HG02840 (cell line): ENCODE measurements around the gene TNRC6A.
"Not testable (repeated sequence)": the region's sequence is repeated elsewhere in the genome, so short reads cannot be mapped to it uniquely, and the experiment has no call there.

Experiments used
- ATAC-seq: cut with Tn5 transposase; IDR thresholded peaks from one replicate; pipeline ENCODE4 v1.9.1; 2021; ENCODE audit warnings: mild to moderate bottlenecking, moderate library complexity, moderate number of reproducible peaks; ENCODE audit not compliant: unreplicated experiment, low FRiP score

TNRC6A gene

GRCh38 chr16:24723663-24724062 lies 5.8 kb upstream of the TNRC6A start:
- ATAC-seq: no peak

DNA sequence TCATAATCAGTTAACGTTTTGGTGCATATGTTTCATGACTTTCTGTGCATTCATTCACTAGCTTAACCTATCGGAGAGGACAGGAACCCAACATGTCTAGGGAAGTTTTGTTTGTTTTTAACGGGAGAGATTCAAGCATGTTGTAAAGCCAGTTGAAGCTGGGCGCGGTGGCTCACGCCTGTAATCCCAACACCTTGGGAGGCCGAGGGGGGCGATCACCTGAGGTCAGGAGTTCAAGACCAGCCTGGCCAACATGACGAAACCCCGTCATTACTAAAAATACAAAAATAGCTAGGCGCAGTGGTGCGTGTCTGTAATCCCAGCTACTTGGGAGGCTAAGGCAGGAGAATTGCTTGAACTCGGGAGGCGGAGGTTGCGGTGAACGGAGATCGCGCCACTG lies 1.4 kb upstream of the TNRC6A start:
- ATAC-seq: no peak

- ATAC-seq: no peak
These were observed 584 bp upstream of the TNRC6A start for GRCh38 chr16:24728891-24729242.

GRCh38 chr16:24729951-24730815 lies 732 bp downstream of the TNRC6A start:
- ATAC-seq: peak; percentile 27

DNA sequence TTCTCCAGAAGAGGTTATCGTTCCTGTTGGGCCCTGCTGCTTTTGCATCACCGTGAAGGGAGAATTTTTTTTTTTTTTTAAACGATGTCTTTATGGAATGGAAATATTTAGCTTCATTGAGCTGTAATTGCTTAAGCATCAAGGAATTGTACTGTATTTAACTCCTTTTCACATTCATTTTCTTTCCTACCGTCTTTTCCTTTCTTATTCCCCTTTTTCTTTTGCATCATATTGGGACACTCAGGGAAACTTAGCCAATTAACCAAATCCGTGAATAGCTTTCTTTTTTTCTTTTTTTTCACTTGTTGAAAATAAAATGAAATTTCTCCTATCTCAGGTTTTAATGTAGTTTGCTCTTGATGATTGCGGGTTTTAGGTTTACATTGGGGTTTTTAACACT lies 1.5 kb downstream of the TNRC6A start:
- no peak for ATAC-seq

GRCh38 chr16:24731722-24732419 lies 2.4 kb downstream of the TNRC6A start:
- ATAC-seq: no peak

- ATAC-seq: no peak
These were observed 4.9 kb downstream of the TNRC6A start for GRCh38 chr16:24734382-24734781.

GRCh38 chr16:24736758-24737157 lies 7.3 kb downstream of the TNRC6A start:
- no peak for ATAC-seq

DNA sequence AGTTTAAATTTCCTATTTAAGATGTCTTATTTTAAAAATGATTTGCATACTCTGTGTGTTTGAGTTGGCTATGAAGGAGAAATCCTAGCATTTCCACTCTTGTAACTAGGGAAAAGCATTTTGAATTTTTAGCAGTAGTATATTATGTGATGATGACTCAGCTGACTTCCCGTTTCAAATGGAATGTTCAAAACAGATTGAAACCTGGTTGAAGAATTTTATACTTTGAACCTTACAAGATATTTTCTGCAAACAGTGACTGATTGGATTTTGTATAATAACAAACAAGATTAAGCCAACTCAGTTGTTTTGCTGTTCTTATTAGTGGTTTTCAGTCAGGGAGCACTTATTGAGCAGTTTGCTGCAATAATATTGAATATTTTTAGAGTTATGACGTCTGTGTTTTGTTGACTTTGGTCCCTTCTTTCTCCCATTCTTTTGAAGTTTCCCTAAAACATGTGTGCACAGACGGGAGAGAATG lies 8.0 kb downstream of the TNRC6A start:
- ATAC-seq: no peak

DNA sequence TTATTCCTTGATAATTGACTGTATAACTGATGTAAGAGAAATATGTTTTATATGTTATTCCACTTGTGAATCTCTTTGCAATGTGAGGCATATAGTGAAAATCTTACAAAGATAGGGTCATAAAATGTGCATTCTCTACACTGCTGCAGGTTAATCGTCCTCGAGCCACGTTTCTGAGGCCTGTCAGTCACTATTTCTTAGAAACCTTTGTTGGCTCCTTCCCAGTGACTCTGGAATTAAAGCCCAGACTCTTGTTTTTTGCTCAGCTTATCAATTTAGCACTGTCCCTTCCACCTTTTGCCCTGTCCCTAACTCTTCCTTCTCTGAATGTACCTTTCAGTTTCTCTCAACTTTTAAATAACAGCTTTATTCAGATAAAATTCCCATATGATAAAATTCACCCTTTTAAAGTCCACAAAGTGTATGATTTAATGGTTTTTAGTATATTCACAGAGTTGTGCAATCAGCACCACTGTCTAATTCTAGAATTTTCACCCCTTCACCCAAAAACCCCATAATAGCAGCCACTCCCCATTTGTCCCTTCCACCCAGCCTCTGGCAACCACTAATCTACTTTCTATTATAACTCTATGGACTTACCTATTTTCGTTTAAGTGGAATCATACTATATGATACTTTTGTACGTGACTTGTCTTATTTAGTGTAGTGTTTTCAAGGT lies 8.6 kb downstream of the TNRC6A start:
- no peak for ATAC-seq

DNA sequence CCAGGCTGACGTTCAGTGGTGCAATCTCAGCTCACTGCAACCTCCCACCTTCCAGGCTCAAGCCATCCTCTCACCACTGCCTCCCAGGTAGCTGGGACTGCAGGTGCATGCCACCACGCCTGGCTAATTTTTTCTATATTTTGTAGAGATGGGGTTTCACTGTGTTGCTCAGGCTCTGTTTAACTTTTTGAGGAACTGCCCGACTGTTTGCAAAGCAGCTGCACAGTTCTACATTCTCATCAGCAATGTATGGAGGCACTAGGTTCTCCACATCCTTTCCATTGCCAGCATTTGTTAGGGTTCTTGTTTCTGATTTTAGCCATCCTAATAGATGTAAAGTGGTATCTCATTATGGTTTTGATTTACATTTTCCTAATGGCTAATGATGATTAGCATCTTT lies 9.4 kb downstream of the TNRC6A start:
- ATAC-seq: no peak

- ATAC-seq: no peak
These were observed 12.4 kb downstream of the TNRC6A start for GRCh38 chr16:24741862-24742261.

DNA sequence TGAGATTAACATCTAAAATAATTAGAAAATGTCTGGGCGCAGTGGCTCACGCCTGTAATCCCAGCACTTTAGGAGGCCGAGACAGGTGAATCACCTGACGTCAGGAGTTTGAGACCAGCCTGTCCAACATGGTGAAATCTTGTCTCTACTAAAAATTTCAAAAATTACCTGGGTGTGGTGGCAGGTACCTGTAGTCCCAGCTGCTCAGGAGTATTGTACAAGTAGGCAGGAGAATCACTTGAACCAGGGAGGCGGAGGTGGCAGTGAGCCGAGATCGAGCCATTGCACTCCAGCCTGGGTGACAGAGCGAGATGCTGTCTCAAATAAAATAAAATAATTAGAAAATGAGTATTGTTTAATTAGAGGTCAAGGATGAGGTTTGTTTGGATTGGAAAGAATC lies 13.2 kb downstream of the TNRC6A start:
- not testable (repeated sequence) for ATAC-seq

GRCh38 chr16:24745391-24745790 lies 15.9 kb downstream of the TNRC6A start:
- ATAC-seq: no peak

DNA sequence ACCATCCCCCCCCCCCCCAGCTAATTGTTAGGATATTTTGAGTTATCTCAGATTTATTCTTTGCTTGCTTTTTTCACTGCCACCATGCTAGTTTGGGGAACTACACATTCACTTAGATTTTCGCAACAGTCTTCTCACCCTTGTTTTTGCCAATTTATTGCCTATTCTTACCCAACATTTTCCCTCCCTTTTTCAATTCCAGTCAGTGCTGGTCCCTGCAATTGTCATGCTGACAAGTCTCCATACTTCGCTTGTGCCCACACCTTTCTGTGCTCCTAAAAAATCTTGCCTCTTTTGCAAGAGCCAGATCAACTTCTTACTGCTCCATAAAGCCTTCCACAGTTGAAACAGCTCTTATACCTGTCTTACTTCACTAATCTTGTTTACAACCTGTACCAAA lies 16.3 kb downstream of the TNRC6A start:
- no peak for ATAC-seq

DNA sequence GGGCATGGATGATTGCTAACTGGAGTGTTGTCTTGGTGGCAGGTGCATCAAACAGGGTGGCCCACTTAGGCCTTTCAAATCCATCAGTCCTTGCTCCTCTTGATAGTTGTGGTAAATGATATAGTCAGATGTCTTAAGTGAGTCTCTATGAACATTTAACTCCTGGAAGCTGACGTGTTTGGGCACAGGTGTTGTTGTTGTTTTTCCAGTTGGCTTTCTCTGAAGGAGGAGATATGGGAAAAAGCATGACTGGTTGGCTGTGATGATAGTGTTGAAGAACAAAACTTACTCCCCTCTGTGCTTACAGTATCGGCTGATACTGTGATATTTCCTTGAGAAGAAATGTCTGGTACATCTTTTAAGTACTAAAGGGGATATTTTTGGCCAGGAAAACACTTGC lies 18.0 kb downstream of the TNRC6A start:
- no peak for ATAC-seq

GRCh38 chr16:24748242-24748641 lies 18.8 kb downstream of the TNRC6A start:
- ATAC-seq: no peak

DNA sequence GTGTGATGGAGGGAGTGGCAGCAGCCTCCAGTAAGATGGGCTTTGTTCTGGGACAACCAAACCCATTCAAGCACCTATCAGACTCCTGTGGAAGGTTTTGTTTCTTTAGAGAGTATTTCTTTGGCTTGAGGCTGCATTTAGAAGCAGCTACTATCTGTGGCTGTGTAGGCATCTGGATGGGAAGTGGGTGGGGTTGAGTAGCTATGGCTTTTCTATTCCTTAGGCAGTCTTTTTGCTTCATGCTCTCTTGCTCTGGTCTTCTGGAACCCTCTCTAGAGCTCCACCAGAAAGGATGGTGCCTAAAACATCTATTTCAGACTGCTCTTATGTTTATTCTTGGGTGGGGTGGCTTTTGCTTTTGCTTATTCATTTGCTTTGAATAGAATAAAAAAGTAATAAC lies 19.9 kb downstream of the TNRC6A start:
- ATAC-seq: no peak

- ATAC-seq: not testable (repeated sequence)
These were observed 20.4 kb downstream of the TNRC6A start for GRCh38 chr16:24749872-24750271.

- no peak for ATAC-seq
These were observed 23.5 kb downstream of the TNRC6A start for GRCh38 chr16:24753000-24753399.

DNA sequence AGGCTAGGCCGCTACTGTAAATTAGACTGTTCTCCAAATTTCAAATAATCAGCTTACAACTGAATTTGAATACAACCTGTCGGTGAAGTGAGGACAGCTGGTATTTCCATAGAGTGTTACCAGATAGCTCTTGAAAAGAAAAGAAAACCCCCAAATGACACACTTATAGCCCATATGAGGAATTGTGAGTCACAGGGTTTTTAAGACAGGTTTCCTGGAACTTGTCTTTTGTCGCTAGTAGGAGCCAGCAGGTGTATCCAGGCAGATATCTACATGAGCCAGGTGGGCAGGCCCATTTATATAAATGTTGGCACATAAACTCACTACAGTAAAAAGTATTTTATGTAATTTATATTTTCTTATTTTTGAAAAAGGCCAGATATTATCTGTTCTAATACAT lies 24.0 kb downstream of the TNRC6A start:
- no peak for ATAC-seq
